NB4 (cell line): ENCODE data around the gene ZNF423.

Experiments used
- POLR2A ChIP-seq: IDR thresholded peaks from 2 replicates; pipeline ENCODE4 v1.6.1; 2011; ENCODE audit warnings: mild to moderate bottlenecking; ENCODE audit not compliant: insufficient read length; ENCODE audit errors: extremely low read depth
- TF ChIP-seq, protein P1 (sequence below): IDR thresholded peaks from one replicate; pipeline ENCODE4 v1.5.1; 2012; ENCODE audit warnings: low read depth, low read length

- TF ChIP-seq, protein P1, sequence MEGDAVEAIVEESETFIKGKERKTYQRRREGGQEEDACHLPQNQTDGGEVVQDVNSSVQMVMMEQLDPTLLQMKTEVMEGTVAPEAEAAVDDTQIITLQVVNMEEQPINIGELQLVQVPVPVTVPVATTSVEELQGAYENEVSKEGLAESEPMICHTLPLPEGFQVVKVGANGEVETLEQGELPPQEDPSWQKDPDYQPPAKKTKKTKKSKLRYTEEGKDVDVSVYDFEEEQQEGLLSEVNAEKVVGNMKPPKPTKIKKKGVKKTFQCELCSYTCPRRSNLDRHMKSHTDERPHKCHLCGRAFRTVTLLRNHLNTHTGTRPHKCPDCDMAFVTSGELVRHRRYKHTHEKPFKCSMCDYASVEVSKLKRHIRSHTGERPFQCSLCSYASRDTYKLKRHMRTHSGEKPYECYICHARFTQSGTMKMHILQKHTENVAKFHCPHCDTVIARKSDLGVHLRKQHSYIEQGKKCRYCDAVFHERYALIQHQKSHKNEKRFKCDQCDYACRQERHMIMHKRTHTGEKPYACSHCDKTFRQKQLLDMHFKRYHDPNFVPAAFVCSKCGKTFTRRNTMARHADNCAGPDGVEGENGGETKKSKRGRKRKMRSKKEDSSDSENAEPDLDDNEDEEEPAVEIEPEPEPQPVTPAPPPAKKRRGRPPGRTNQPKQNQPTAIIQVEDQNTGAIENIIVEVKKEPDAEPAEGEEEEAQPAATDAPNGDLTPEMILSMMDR, result no peak
- TF ChIP-seq POLR2A, result no peak
These were observed 142.1 kb downstream of the ZNF423 start for GRCh38 chr16:49713770-49714169.
